Tibial artery (tissue), 4 donors: ENCODE results near the gene THOP1.

ENCODE experiments used
- DNase-seq, 2 donors: peaks; one replicate each; pipeline ENCODE4 v3.0.0-alpha.2; 2019
- H3K27ac ChIP-seq, 2 donors: fragments of 200-600 bp; sonication (generic) in 1 of 2; 1 replicate in 1 of 2; 2 replicates in 1 of 2; pipeline ENCODE4 v1.5.1; 2018 to 2019; ENCODE audit warnings: mild to moderate bottlenecking in 1 of 2
- H3K27me3 ChIP-seq, 2 donors: fragments of 200-600 bp; sonication (generic) in 1 of 2; one replicate each; pipeline versions ENCODE4 v1.5.1 to v1.6.0; 2016 to 2019
- H3K36me3 ChIP-seq, 3 donors: fragments of 200-600 bp; sonication (generic) in 2 of 3; one replicate each; pipeline ENCODE4 v1.5.1; 2016 to 2019; ENCODE audit warnings: mild to moderate bottlenecking in 2 of 3
- H3K4me1 ChIP-seq, 4 donors: fragments of 200-600 bp; sonication (generic) in 2 of 4; 1 replicate in 3 of 4; 2 replicates in 1 of 4; pipeline ENCODE4 v1.5.1; 2016 to 2019
- H3K4me3 ChIP-seq, 2 donors: fragments of 200-600 bp; sonication (generic) in 1 of 2; 1 replicate in 1 of 2; 2 replicates in 1 of 2; pipeline ENCODE4 v1.5.1; 2018 to 2019; ENCODE audit warnings: mild to moderate bottlenecking in 2 of 2
- H3K9me3 ChIP-seq, 3 donors: fragments of 200-600 bp; sonication (generic) in 1 of 3; one replicate each; pipeline ENCODE4 v1.5.1; 2016 to 2019
- intact Hi-C: fragments of 100-400 bp; cut with DNase I; formaldehyde crosslinking; loops from one replicate; pipeline ENCODE4 v1.15.0; 2023; ENCODE audit warnings: low total_unique reads
- TF ChIP-seq, protein P1 (sequence below), 2 experiments: fragments of 200-600 bp in 1 of 2; fragments of 450-650 bp in 1 of 2; IDR thresholded peaks; one replicate each; pipeline ENCODE4 v1.5.1; 2017 to 2019; ENCODE audit warnings: antibody characterized with exemption in 2 of 2, mild to moderate bottlenecking in 1 of 2, moderate library complexity in 1 of 2

The THOP1 gene

DNA sequence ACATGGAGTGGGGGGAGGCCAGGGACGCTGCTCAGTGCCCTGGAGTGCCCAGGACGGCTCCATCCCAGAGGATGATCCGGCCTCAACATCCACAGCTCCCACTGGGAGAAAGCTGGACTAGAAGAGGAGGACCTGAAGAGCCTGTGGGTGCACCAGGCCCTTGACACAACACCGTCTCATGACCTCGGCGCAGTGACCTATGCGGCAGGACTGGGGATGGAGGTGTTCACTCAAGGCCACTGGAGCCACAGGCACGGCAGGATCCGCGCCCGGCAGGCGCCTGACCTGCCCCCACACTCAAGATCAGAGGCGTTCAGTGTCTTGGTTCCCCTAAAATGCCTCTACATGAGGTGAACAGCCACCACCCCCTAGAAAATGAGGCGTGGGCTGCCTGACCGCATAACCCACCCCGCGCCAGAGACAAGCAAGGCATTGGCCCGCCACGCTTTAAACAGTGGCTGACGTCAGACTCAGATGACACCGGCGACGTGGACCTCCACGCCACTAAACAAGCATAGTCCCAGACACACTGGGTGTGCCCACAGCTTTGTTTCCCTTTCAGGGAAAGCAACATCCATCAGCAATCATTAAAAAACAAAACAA, 10.2 kb upstream of the THOP1 start:
- H3K4me1 ChIP-seq, result peaks cover 0 to 33% (median 7%) of the 10 kb centered on the region in 4 donors
- H3K4me3 ChIP-seq, result no peak overlapping the region
- no peaks in the 10 kb centered on the region for H3K9me3 ChIP-seq
- intact Hi-C loops, result no loop called here
- TF ChIP-seq, protein P1, sequence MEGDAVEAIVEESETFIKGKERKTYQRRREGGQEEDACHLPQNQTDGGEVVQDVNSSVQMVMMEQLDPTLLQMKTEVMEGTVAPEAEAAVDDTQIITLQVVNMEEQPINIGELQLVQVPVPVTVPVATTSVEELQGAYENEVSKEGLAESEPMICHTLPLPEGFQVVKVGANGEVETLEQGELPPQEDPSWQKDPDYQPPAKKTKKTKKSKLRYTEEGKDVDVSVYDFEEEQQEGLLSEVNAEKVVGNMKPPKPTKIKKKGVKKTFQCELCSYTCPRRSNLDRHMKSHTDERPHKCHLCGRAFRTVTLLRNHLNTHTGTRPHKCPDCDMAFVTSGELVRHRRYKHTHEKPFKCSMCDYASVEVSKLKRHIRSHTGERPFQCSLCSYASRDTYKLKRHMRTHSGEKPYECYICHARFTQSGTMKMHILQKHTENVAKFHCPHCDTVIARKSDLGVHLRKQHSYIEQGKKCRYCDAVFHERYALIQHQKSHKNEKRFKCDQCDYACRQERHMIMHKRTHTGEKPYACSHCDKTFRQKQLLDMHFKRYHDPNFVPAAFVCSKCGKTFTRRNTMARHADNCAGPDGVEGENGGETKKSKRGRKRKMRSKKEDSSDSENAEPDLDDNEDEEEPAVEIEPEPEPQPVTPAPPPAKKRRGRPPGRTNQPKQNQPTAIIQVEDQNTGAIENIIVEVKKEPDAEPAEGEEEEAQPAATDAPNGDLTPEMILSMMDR (IDR thresholded peaks at IDR 0.05), result no peak
- peaks cover 0 to 29% (median 4%) of the 10 kb centered on the region in 3 donors for H3K36me3 ChIP-seq
- H3K27me3 ChIP-seq, result no peaks in the 10 kb centered on the region
- H3K27ac ChIP-seq, result peak overlapping the region in 1 of 2 donors; percentile 24
- DNase-seq, result no peak

DNA sequence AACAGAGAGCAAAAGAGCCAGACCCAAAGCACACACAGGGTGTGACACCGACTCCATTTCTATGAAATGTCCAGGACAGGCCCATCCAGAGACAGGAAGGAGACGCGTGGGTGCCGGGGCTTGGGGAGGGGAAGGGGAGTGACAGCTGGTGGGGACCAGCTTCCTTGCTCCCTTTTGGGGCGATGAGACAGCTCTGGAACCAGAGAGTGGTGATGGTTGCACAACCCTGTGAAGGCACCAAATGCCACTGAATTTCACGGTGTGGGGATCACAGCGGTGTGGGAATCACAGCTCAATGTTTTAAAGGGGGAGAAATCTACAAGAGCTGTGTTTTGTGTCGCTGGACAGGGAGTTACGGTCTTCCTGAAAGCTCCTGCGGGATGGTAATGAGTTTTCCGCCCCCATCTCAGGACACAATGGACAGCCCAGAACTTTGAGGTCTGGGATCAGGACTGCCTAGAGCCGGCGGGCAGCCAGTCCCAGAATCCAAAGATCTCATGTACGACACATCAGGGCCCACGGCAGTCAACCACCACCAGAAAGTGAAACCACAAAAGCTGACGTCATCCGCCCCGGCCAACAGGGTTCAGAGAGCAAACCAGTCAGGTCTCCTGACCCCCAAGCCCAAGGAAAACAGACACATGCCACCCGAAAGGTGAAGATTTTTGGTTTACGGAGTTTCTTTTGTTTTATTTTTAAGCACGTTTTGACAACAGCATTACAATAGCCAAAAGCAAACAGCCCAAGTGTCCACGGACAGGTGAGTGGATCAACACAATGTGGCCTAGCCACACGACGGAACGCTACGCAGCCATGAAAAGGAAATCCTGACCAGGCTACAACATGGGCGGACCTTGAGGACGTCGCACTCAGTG, 9.5 kb upstream of the THOP1 start:
- peak in 1 of 2 donors; percentile 42 for DNase-seq
- Histone ChIP-seq H3K27me3 (no peaks in the 10 kb centered on the region), H3K27ac (peak overlapping the region in 1 of 2 donors; percentile 24), H3K36me3 (peaks cover 0 to 29% (median 0%) of the 10 kb centered on the region in 3 donors), H3K4me3 (no peak overlapping the region), H3K9me3 (no peaks in the 10 kb centered on the region), H3K4me1 (peaks cover 0 to 33% (median 5%) of the 10 kb centered on the region in 4 donors)
- intact Hi-C loops, result no loop called here
- TF ChIP-seq, protein P1 (IDR thresholded peaks at IDR 0.05), result no peak

DNA sequence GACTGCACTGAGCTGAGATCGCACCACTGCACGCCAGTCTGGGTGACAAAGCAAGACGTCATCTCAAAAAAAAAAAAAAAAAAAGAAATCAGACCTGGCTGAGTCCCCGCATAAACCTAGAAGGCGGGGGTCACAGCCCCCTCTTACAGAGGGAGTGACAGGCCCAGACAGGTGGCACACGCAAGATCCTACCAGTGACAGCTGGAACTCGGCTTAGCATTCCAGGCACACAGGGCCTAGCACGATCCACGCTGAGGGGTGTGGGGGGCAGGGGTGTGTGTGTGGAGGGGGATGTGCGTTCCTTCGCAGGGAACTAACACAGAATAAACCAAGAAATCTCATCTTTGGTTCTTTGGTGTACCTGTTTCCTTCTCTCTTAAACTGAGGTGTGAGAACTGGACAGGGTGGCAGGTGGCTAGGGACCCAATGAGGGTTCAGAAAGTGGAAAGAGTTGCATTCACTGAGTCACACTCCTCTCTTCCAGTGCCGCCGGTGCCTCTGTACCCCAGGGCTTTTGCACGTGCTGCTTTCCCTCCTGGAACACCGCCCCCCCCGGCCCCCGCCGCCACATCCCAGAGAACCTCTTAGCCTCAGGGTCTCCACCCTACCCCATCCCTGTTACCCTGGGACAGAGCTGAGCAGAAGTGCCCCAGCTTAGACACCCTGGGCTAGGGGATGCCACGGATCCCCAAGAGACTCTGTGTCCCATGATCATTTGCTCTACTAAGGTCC, 7.2 kb upstream of the THOP1 start:
- DNase-seq, result no peak
- peaks cover 0 to 40% (median 19%) of the 10 kb centered on the region in 4 donors for H3K4me1 ChIP-seq
- intact Hi-C loops, result no loop called here
- H3K9me3 ChIP-seq, result no peaks in the 10 kb centered on the region
- TF ChIP-seq, protein P1 (IDR thresholded peaks at IDR 0.05), result no peak
- no peak overlapping the region for H3K4me3 ChIP-seq
- no peaks in the 10 kb centered on the region for H3K27me3 ChIP-seq
- no peak overlapping the region for H3K27ac ChIP-seq
- H3K36me3 ChIP-seq, result peaks cover 0 to 29% (median 0%) of the 10 kb centered on the region in 3 donors

DNA sequence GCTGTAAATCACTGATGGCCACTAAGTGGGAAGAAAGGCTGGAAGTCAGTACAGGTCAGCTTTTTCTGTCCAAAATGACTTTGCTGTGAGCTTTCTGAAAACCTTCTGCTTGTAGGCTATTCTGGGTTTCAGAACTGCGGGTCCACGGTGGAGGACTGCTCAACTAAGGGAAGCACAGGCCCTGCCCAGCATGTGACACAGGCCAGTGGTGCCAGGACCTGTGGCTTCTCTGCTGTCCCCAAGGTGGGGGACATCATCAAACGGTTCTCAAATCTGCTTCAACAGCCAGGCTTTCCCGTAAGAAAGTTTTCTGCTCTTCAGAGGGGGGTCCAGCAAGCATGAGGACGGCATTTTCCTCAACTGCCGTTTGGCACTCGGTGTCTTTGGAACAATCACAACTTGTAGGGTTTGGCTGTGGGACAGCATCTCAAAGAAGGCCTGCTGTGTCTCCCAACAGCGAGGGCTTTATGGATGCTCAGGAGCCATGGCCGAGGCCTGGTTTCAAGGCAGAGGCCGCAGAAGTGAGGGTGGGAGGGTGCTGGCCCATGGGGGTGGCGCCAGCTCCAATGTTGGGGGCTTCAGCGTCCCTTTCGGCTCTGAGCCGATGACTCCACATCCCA, 6.1 kb upstream of the THOP1 start:
- intact Hi-C loops, result no loop called here
- no peak overlapping the region for H3K4me3 ChIP-seq
- TF ChIP-seq, protein P1 (IDR thresholded peaks at IDR 0.05), result no peak
- no peaks in the 10 kb centered on the region for H3K27me3 ChIP-seq
- H3K9me3 ChIP-seq, result no peaks in the 10 kb centered on the region
- H3K4me1 ChIP-seq, result peaks cover 0 to 48% (median 26%) of the 10 kb centered on the region in 4 donors
- DNase-seq, result no peak
- no peak overlapping the region for H3K27ac ChIP-seq
- H3K36me3 ChIP-seq, result peaks cover 0 to 24% (median 0%) of the 10 kb centered on the region in 3 donors

DNA sequence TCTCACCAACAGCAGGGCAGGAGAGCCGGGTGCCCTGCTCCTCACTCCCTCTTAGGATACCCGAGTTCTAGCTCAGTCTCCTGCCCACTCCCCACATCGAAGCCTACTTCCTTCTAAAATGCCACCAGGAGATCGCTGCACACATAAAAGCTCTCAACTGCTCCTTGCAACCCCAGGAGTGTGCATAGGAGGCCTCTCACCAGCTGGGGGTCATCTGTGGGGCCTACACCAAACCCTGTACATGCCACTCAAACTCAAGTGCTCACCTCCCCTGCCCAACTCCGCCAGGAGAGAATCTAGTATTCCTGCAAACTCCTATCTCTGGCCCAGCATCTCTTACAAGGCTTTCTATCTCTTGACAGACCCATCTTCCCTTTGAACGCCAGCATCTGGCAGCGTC, 5.0 kb upstream of the THOP1 start:
- Histone ChIP-seq H3K4me1 (peaks cover 0 to 54% (median 28%) of the 10 kb centered on the region in 4 donors), H3K9me3 (no peaks in the 10 kb centered on the region), H3K27me3 (no peaks in the 10 kb centered on the region), H3K36me3 (peaks cover 0 to 20% (median 0%) of the 10 kb centered on the region in 3 donors), H3K27ac (no peak overlapping the region), H3K4me3 (no peak overlapping the region)
- intact Hi-C loops, result no loop called here
- no peak for DNase-seq
- TF ChIP-seq, protein P1 (IDR thresholded peaks at IDR 0.05), result no peak
